PFSK-1 (cell line): ENCODE data around the gene IL17A.

Experiments used
- POLR2AphosphoS5 ChIP-seq: IDR thresholded peaks from 2 replicates; pipeline ENCODE4 v1.6.1; 2012; ENCODE audit warnings: low read depth, mild to moderate bottlenecking, control low read depth, low read length, moderate library complexity
- SIN3A ChIP-seq: IDR thresholded peaks from 2 replicates; pipeline ENCODE4 v1.6.1; 2012; ENCODE audit warnings: mild to moderate bottlenecking, low read length, moderate library complexity, borderline replicate concordance; ENCODE audit not compliant: insufficient read depth
- TF ChIP-seq, protein P1 (sequence below), 2 experiments: IDR thresholded peaks; 2 replicates each; pipeline versions ENCODE4 v1.6.1 to v1.8.0; 2011 to 2012; ENCODE audit warnings: low read depth in 2 of 2, low read length in 2 of 2, control low read depth in 1 of 2, inconsistent platforms in 1 of 2, mild to moderate bottlenecking in 1 of 2, moderate library complexity in 1 of 2; ENCODE audit not compliant: insufficient read depth in 1 of 2

GRCh38 chr6:52186075-52186474 is at the start of gene IL17A:
- no peak for TF ChIP-seq POLR2AphosphoS5
- TF ChIP-seq, protein P1, sequence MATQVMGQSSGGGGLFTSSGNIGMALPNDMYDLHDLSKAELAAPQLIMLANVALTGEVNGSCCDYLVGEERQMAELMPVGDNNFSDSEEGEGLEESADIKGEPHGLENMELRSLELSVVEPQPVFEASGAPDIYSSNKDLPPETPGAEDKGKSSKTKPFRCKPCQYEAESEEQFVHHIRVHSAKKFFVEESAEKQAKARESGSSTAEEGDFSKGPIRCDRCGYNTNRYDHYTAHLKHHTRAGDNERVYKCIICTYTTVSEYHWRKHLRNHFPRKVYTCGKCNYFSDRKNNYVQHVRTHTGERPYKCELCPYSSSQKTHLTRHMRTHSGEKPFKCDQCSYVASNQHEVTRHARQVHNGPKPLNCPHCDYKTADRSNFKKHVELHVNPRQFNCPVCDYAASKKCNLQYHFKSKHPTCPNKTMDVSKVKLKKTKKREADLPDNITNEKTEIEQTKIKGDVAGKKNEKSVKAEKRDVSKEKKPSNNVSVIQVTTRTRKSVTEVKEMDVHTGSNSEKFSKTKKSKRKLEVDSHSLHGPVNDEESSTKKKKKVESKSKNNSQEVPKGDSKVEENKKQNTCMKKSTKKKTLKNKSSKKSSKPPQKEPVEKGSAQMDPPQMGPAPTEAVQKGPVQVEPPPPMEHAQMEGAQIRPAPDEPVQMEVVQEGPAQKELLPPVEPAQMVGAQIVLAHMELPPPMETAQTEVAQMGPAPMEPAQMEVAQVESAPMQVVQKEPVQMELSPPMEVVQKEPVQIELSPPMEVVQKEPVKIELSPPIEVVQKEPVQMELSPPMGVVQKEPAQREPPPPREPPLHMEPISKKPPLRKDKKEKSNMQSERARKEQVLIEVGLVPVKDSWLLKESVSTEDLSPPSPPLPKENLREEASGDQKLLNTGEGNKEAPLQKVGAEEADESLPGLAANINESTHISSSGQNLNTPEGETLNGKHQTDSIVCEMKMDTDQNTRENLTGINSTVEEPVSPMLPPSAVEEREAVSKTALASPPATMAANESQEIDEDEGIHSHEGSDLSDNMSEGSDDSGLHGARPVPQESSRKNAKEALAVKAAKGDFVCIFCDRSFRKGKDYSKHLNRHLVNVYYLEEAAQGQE (IDR thresholded peaks at IDR 0.05; ENCODE audit: insufficient read depth in 1 of 2, low read depth in 2 of 2, low read length in 2 of 2) = no peak
- TF ChIP-seq SIN3A = no peak
